ENCODE measurements around the gene SMC2.

- TF ChIP-seq CTCF (IDR thresholded peaks at IDR 0.05): no peak
- TF ChIP-seq POLR2A (IDR thresholded peaks at IDR 0.05): no peak
These were observed 22.5 kb upstream of the SMC2 start for GRCh38 chr9:104071589-104071988.
